Endothelial cell of umbilical vein (primary cell): Measurements from ENCODE around the gene RPS6KL1. TPM values are rescaled to one million over a fixed set of nuclear protein-coding genes. Genes with fewer than 3 reads are reported as not detected.

Experiments
- BruUV-seq: library from RNA; stranded (reverse); fragments of 400-500 nt; replicated peaks from 2 replicates; lab custom pipeline; 2021; lab: Mats Ljungman, UMichigan
- CTCF ChIA-PET: fragments of 300-600, 350-600 bp; sonication (Branson Sonifier 250); formaldehyde crosslinking; loops from one replicate; lab custom pipeline; 2021; ENCODE audit warnings: antibody characterized with exemption, inconsistent platforms; lab: Charles Lee
- POLR2A ChIA-PET: fragments of 300-600, 350-600 bp; sonication (Branson Sonifier 250); formaldehyde crosslinking; loops from one replicate; lab custom pipeline; 2021; ENCODE audit warnings: antibody characterized with exemption, inconsistent platforms; lab: Charles Lee
- DNase-seq: peaks from one replicate; pipeline ENCODE4 v3.0.0-alpha.2; 2011; ENCODE audit warnings: low read depth, low spot score
- FAIRE-seq: peaks from 2 replicates; lab custom pipeline; 2011; peaks lifted over from hg19 to GRCh38; lab: Jason Lieb, UNC
- H2AFZ ChIP-seq: 2 replicates; pipeline ENCODE4 v1.6.0; 2012; ENCODE audit warnings: low read depth, low read length, control low read depth, inconsistent platforms
- H3K27ac ChIP-seq: 2 replicates; pipeline ENCODE4 v1.5.1; 2011; ENCODE audit warnings: low read depth, mild to moderate bottlenecking, control low read depth, low read length, moderate library complexity; ENCODE audit not compliant: insufficient read depth
- H3K27me3 ChIP-seq, 2 experiments: 2 replicates each; pipeline versions ENCODE4 v1.6.0 to v1.6.1; 2011; ENCODE audit warnings: low read length in 2 of 2, mixed read lengths in 1 of 2; ENCODE audit not compliant: control insufficient read depth in 2 of 2, insufficient read depth in 2 of 2
- H3K36me3 ChIP-seq, 2 experiments: 2 replicates in 1 of 2; 3 replicates in 1 of 2; pipeline ENCODE4 v1.5.1; 2011; ENCODE audit warnings: low read length in 2 of 2, mild to moderate bottlenecking in 1 of 2, moderate library complexity in 1 of 2; ENCODE audit not compliant: control insufficient read depth in 2 of 2, insufficient read depth in 2 of 2; ENCODE audit errors: extremely low read depth in 1 of 2
- H3K4me1 ChIP-seq: 3 replicates; pipeline ENCODE4 v1.5.1; 2011; ENCODE audit warnings: mild to moderate bottlenecking, low read length; ENCODE audit not compliant: control insufficient read depth, insufficient read depth; ENCODE audit errors: extremely low read depth
- H3K4me2 ChIP-seq: 2 replicates; pipeline ENCODE4 v1.6.1; 2011; ENCODE audit warnings: low read length, control low read depth, mixed read lengths; ENCODE audit not compliant: insufficient read depth
- H3K4me3 ChIP-seq, 3 experiments: fragments of 200-600 bp in 1 of 3; sonication (generic), shearing (Covaris generic) in 1 of 3; replicated peaks in 1 of 3; 2 replicates each; pipeline ENCODE4 v1.5.1; 2011 to 2016; ENCODE audit warnings: control low read depth in 3 of 3, low read length in 3 of 3, mild to moderate bottlenecking in 2 of 3, inconsistent platforms in 1 of 3, low read depth in 1 of 3, moderate library complexity in 1 of 3; ENCODE audit not compliant: insufficient read depth in 1 of 3
- H3K79me2 ChIP-seq: 2 replicates; pipeline ENCODE4 v1.6.0; 2012; ENCODE audit warnings: low read length, inconsistent platforms; ENCODE audit not compliant: control insufficient read depth, insufficient read depth
- H3K9ac ChIP-seq: replicated peaks from 2 replicates; pipeline ENCODE3; 2011; ENCODE audit warnings: low read length, control low read depth; ENCODE audit not compliant: insufficient read depth; ENCODE audit errors: extremely low read depth
- H3K9me1 ChIP-seq: replicated peaks from 3 replicates; pipeline ENCODE4 v1.6.0; 2011; ENCODE audit warnings: mild to moderate bottlenecking, low read length; ENCODE audit not compliant: control insufficient read depth, insufficient read depth; ENCODE audit errors: extremely low read depth
- H3K9me3 ChIP-seq: replicated peaks from 2 replicates; pipeline ENCODE4 v1.5.1; 2012; ENCODE audit warnings: low read length, inconsistent platforms; ENCODE audit not compliant: control insufficient read depth, insufficient read depth
- H4K20me1 ChIP-seq: replicated peaks from 2 replicates; pipeline ENCODE3; 2011; ENCODE audit warnings: mild to moderate bottlenecking, low read length; ENCODE audit not compliant: control insufficient read depth, insufficient read depth; ENCODE audit errors: extremely low read depth
- EZH2 ChIP-seq: IDR thresholded peaks from 2 replicates; pipeline ENCODE4 v1.6.1; 2012; ENCODE audit warnings: borderline replicate concordance, low read depth, mild to moderate bottlenecking, moderate library complexity, low read length, inconsistent platforms; ENCODE audit not compliant: severe bottlenecking
- FOS ChIP-seq: IDR thresholded peaks from 2 replicates; pipeline ENCODE4 v1.6.1; 2011; ENCODE audit warnings: mild to moderate bottlenecking, low read length, moderate library complexity, borderline replicate concordance; ENCODE audit not compliant: insufficient read depth
- GATA2 ChIP-seq: IDR thresholded peaks from 2 replicates; pipeline ENCODE4 v1.7.0; 2011; ENCODE audit warnings: low read depth, mild to moderate bottlenecking, moderate library complexity, mixed read lengths, low read length; ENCODE audit not compliant: insufficient read length, insufficient read depth
- JUN ChIP-seq: IDR thresholded peaks from 2 replicates; pipeline ENCODE4 v1.6.1; 2011; ENCODE audit warnings: borderline replicate concordance, low read depth; ENCODE audit not compliant: insufficient read length, insufficient read depth
- MYC ChIP-seq: IDR thresholded peaks from one replicate; pipeline ENCODE4 v1.6.1; 2011; ENCODE audit warnings: mild to moderate bottlenecking, low read depth, low read length
- POLR2A ChIP-seq: IDR thresholded peaks from 2 replicates; pipeline ENCODE4 v1.6.1; 2012; ENCODE audit warnings: low read depth, mild to moderate bottlenecking, control low read depth, low read length
- POLR2AphosphoS5 ChIP-seq: IDR thresholded peaks from 2 replicates; pipeline ENCODE4 v1.6.1; 2012; ENCODE audit warnings: low read depth, mild to moderate bottlenecking, control low read depth, low read length, moderate library complexity; ENCODE audit not compliant: insufficient read depth
- dilution Hi-C: fragments of 300-500 bp; cut with MboI; formaldehyde crosslinking; loops from one replicate; pipeline ENCODE4 v1.15.0; 2019; ENCODE audit warnings: low sequenced_read_pairs; ENCODE audit not compliant: extremely low pct_ligation_motif_present
- intact Hi-C: fragments of 100-400 bp; cut with micrococcal nuclease; formaldehyde crosslinking; loops from one replicate; pipeline ENCODE4 v1.10.0; 2022
- polyA plus RNA-seq, 4 experiments: library from polyadenylated mRNA; depleted of rRNA in 3 of 4; stranded (reverse) in 3 of 4; unstranded in 1 of 4; fragments of >200 nt; gene quantifications; 2 replicates each; pipeline versions ENCODE4 v1.2.1 to v1.2.3, GENCODE V29; 2011 to 2012; ENCODE audit warnings: missing spikeins in 1 of 4
- total RNA-seq: library from RNA; stranded (reverse); gene quantifications from 2 replicates; pipeline ENCODE4 v1.2.3, GENCODE V29; 2021
- TF ChIP-seq, protein P1 (sequence below), 2 donors: IDR thresholded peaks; 1 replicate in 1 of 2; 2 replicates in 1 of 2; pipeline ENCODE4 v1.5.1; 2011; ENCODE audit warnings: low read length in 2 of 2, mild to moderate bottlenecking in 2 of 2, moderate library complexity in 2 of 2, control low read depth in 1 of 2, inconsistent platforms in 1 of 2, low read depth in 1 of 2; ENCODE audit not compliant: insufficient read depth in 1 of 2; ENCODE audit errors: extremely low read depth in 1 of 2
- TF ChIP-seq, protein P2 (sequence below): IDR thresholded peaks from 2 replicates; pipeline ENCODE4 v1.6.1; 2011; ENCODE audit not compliant: insufficient read depth, insufficient read length

The RPS6KL1 gene
- total and polyA plus RNA-seq, 2 donors (not counting 3 experiments of a cell fraction or from before 2014, with no cell fraction given) = 10.2 to 23.8 TPM

DNA sequence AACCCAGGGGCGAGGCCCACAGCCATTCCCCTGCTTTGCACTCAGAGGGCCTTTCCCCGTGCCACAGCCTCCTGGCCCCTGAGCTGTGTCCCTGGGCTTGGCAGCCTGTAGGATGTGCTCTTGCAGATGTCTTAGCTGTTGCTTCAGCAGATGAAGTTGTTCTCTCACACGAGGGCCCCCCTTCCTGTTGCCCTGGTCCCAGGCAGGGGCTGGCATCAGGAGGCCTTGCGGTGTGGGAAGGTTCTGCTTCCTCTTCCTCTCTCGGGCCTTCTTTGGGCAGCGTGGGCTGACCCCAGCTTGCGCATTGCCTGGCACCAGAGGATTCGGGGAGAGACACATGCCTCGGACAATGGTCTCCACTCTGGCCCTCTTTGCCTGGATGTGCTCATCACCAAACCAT, 59.8 kb downstream of the RPS6KL1 start:
- no TSS peak for BruUV-seq
- H3K4me3 ChIP-seq = no peak overlapping the region
- ChIA-PET CTCF (interaction anchor here (0.9 to 12.3 kb wide), 6 partner anchors 14 to 251 kb away, joined by 3 to 468 read pairs (median 86); partner anchors contain the start of genes DLST and PROX2), POLR2A (no interaction called here)
- no peaks in the 10 kb centered on the region for H3K79me2 ChIP-seq
- no peak overlapping the region for H3K27ac ChIP-seq
- no peak overlapping the region for H3K4me2 ChIP-seq
- no peak for TF ChIP-seq POLR2A
- no peak for TF ChIP-seq FOS
- TF ChIP-seq, protein P1, sequence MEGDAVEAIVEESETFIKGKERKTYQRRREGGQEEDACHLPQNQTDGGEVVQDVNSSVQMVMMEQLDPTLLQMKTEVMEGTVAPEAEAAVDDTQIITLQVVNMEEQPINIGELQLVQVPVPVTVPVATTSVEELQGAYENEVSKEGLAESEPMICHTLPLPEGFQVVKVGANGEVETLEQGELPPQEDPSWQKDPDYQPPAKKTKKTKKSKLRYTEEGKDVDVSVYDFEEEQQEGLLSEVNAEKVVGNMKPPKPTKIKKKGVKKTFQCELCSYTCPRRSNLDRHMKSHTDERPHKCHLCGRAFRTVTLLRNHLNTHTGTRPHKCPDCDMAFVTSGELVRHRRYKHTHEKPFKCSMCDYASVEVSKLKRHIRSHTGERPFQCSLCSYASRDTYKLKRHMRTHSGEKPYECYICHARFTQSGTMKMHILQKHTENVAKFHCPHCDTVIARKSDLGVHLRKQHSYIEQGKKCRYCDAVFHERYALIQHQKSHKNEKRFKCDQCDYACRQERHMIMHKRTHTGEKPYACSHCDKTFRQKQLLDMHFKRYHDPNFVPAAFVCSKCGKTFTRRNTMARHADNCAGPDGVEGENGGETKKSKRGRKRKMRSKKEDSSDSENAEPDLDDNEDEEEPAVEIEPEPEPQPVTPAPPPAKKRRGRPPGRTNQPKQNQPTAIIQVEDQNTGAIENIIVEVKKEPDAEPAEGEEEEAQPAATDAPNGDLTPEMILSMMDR (IDR thresholded peaks at IDR 0.05; ENCODE audit: extremely low read depth in 1 of 2, insufficient read depth in 1 of 2, low read depth in 1 of 2, low read length in 2 of 2) = no peak
- TF ChIP-seq GATA2 = no peak
- TF ChIP-seq JUN = no peak
- no peak for TF ChIP-seq MYC
- TF ChIP-seq, protein P2, sequence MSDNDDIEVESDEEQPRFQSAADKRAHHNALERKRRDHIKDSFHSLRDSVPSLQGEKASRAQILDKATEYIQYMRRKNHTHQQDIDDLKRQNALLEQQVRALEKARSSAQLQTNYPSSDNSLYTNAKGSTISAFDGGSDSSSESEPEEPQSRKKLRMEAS = no peak
- no peak for TF ChIP-seq POLR2AphosphoS5
- no peak for TF ChIP-seq EZH2
- peaks cover 5 to 9% of the 10 kb centered on the region in 2 experiments for H3K27me3 ChIP-seq
- dilution Hi-C loops (no loop called here), intact Hi-C loops (no loop called here)
- no peaks in the 10 kb centered on the region for H3K4me1 ChIP-seq
- no peaks in the 10 kb centered on the region for H3K9me3 ChIP-seq
- H4K20me1 ChIP-seq = no peaks in the 10 kb centered on the region
- no peak overlapping the region for H3K9ac ChIP-seq
- DNase-seq (no peak), FAIRE-seq (no peak)
- no peak overlapping the region for H2AFZ ChIP-seq
- H3K9me1 ChIP-seq = no peaks in the 10 kb centered on the region
- H3K36me3 ChIP-seq = no peaks in the 10 kb centered on the region
